Kidney epithelial cell (primary cell): ENCODE results near the gene GP9. TPM values are rescaled to one million over a fixed set of nuclear protein-coding genes. Genes with fewer than 3 reads are reported as not detected.

ENCODE experiments used
- DNase-seq: peaks from one replicate; pipeline ENCODE4 v3.0.0-alpha.2; 2010; ENCODE audit warnings: low read depth
- H3K27me3 ChIP-seq: 2 replicates; pipeline ENCODE4 v1.6.0; 2011; ENCODE audit warnings: low read length; ENCODE audit not compliant: control insufficient read depth, insufficient read depth
- H3K36me3 ChIP-seq: 2 replicates; pipeline ENCODE4 v1.5.1; 2011; ENCODE audit warnings: low read length; ENCODE audit not compliant: control insufficient read depth, insufficient read depth
- H3K4me3 ChIP-seq: 2 replicates; pipeline ENCODE4 v1.5.1; 2011; ENCODE audit warnings: low read depth, mild to moderate bottlenecking, control low read depth, low read length
- total RNA-seq: library from RNA; depleted of rRNA; stranded (reverse); fragments of >200 nt; gene quantifications from 2 replicates; pipeline ENCODE4 v1.2.3, GENCODE V29; 2015
- TF ChIP-seq, protein P1 (sequence below): IDR thresholded peaks from 2 replicates; pipeline ENCODE4 v1.5.1; 2011; ENCODE audit warnings: mild to moderate bottlenecking, moderate library complexity, low read length, control low read depth, inconsistent platforms; ENCODE audit not compliant: insufficient read depth, poor library complexity, severe bottlenecking

GP9 gene
- total RNA-seq, 1 donor from 2014 or later, result not detected

DNA sequence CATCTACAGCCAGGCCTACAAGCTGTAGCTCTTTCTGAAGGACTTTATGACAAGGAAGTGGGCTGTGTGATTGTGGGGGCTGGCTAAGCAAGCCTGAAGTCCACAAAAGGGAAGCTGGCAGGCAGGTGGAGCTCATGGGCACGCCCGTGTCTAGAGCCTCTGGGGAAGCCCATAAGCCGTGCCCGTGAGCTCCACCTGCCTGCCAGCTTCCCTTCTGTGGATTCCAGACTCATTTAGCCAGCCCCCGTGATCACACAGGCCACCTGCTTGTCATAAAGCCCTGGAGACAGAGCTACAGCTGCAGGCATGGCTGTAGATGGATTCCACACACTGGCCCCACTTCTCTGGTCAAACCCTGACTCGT lies 44.2 kb upstream of the GP9 start:
- H3K4me3 ChIP-seq, result no peak overlapping the region
- no peak for DNase-seq
- TF ChIP-seq, protein P1, sequence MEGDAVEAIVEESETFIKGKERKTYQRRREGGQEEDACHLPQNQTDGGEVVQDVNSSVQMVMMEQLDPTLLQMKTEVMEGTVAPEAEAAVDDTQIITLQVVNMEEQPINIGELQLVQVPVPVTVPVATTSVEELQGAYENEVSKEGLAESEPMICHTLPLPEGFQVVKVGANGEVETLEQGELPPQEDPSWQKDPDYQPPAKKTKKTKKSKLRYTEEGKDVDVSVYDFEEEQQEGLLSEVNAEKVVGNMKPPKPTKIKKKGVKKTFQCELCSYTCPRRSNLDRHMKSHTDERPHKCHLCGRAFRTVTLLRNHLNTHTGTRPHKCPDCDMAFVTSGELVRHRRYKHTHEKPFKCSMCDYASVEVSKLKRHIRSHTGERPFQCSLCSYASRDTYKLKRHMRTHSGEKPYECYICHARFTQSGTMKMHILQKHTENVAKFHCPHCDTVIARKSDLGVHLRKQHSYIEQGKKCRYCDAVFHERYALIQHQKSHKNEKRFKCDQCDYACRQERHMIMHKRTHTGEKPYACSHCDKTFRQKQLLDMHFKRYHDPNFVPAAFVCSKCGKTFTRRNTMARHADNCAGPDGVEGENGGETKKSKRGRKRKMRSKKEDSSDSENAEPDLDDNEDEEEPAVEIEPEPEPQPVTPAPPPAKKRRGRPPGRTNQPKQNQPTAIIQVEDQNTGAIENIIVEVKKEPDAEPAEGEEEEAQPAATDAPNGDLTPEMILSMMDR, result peak; percentile 20
- peaks cover 14% of the 10 kb centered on the region for H3K27me3 ChIP-seq
- H3K36me3 ChIP-seq, result no peaks in the 10 kb centered on the region

DNA sequence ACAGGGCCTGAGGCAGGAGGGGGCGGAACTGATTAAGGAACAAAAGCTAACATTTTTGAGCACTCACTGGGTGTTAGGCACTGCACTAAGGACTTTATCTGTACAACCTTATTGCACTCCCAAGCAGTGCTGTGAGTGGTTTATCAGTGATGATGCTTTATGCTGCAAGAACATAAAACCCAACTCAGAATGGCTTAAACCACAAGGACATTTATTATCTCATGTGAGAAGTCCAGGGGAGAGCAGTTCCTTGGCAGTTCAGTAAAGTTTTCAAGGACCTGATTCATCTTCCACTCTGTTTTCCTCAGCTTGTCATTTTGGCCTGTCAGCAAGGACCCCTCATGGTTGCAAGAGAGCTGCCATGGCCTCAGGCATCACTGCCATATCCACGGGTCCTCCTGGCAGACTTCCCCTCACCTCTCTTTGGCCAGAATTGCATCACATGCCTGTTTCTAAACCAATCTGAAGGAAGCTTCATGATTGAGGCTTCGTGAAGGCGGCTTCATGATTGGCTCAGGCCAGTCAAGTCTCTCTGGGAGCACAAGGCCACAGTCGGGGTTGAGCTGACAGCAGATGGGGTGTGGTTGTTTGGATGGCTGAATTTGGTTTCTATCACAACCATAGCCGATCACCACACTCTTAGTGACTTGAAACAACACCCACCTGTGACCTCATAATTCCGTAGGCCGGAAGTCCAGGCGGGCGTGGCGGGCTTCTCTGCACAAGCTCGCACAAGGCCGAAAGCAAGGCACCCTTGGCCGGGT lies 43.7 kb upstream of the GP9 start:
- TF ChIP-seq, protein P1, result no peak
- H3K4me3 ChIP-seq, result no peak overlapping the region
- no peaks in the 10 kb centered on the region for H3K36me3 ChIP-seq
- H3K27me3 ChIP-seq, result peaks cover 10% of the 10 kb centered on the region
- no peak for DNase-seq

DNA sequence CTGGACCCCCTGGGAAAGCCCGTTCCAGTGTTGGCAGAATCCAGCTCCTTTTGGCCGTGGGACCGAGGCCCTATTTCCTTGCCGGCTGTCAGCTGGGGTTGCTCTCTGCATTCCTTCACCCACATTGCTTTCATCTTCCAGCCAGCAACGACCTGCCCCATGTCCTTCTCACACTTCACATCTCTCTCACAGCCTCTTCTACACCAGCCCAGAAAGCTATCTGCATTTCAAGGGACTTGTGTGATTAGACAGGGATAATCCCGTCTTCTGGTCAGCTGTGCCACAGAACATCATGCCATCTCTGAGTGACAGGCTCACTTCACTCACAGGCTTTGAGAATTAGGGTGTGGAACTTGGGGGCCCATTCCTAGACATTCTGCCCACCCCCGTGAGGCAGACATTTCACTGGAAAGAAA lies 43.1 kb upstream of the GP9 start:
- Histone ChIP-seq H3K4me3 (no peak overlapping the region), H3K36me3 (no peaks in the 10 kb centered on the region), H3K27me3 (peaks cover 12% of the 10 kb centered on the region)
- no peak for DNase-seq
- TF ChIP-seq, protein P1, result no peak

DNA sequence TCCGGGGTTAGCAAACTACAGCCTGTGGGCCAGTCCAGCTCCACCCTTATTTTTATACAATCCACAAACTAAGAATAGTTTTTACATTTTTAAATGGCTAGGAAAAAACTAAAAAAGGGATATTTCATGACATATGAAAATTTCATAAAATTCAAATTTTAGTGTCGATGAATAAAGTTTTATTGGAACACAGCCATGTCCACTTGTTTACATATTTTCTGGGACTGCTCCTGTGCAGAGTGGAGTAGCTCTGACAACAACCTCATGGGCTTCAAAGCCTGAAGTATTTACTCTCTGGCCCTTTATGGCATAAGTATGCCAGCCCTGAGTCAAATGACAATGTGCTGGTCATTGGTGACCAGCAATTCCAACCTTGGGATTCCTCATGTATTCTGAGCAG lies 42.3 kb upstream of the GP9 start:
- H3K4me3 ChIP-seq, result no peak overlapping the region
- TF ChIP-seq, protein P1, result no peak

DNA sequence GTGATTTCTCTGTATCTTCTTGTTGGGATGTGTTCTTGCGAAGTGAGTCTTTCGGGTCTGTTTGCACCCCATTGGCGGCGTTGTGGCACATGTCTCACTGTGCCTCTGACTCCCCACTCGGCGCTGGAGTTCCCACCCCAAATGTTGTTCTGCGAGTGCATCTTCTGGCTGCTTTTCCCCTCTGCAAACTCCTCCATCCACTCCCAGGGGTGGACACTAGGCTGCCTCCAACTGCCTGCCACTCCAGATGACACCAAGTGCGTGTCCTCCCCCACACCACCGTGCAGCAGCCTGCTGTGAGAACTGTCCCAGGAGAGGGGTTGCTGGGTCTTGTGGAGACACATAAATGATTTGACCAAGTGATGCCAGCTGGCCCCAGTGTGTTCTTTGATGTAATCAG lies 41.8 kb upstream of the GP9 start:
- TF ChIP-seq, protein P1, result no peak
- no peak for DNase-seq
- Histone ChIP-seq H3K27me3 (peaks cover 10% of the 10 kb centered on the region), H3K36me3 (no peaks in the 10 kb centered on the region), H3K4me3 (no peak overlapping the region)

More for the DNA sequence above, 42.3 kb upstream of the GP9 start:
- DNase-seq, result no peak
- peaks cover 12% of the 10 kb centered on the region for H3K27me3 ChIP-seq
- no peaks in the 10 kb centered on the region for H3K36me3 ChIP-seq

DNA sequence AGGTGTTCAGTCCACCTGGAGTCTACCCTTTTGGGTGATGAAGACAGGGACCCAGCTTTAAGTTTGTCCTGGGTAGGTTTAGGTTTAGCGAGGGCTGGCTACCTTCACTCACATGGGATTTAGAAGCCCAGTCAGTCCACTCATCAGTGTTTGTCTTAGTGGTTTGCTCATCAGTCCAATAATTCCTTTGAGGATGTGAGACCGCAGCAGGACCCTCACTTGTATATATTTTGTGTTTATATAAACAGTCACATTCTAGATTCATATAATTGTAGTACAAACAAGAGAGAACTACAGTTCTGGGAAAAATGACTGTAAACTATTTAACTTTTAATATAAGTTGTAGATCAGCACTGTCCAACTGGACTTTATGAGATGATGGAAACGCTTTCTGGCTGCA lies 41.3 kb upstream of the GP9 start:
- Histone ChIP-seq H3K4me3 (no peak overlapping the region), H3K36me3 (no peaks in the 10 kb centered on the region), H3K27me3 (peaks cover 10% of the 10 kb centered on the region)
- DNase-seq, result no peak
- TF ChIP-seq, protein P1, result no peak
